Measurements from ENCODE around the gene SPATA1.
"Not testable (repeated sequence)": the region's sequence is repeated elsewhere in the genome, so short reads cannot be mapped to it uniquely, and the experiment has no call there.

Gene SPATA1

GRCh38 chr1:84506002-84506728, at the start of gene SPATA1, which contains the start of gene GNG5:
Gene SPATA1, plus strand, starts transcription at chr1:84506386. Its CDS starts 9,974 bp downstream, at chr1:84516360.
Gene GNG5, minus strand, starts transcription at chr1:84506581. Its CDS starts 490 bp downstream, at chr1:84506091.
- peak; percentile 97 to 98 for DNase-seq (ENCODE audit: low read depth in 2 of 2)

- DNase-seq (ENCODE audit: low read depth in 2 of 2): no peak
Measured at GRCh38 chr1:84462118-84462517, 44.1 kb upstream of the SPATA1 start.

GRCh38 chr1:84467298-84467697, 38.9 kb upstream of the SPATA1 start:
- DNase-seq (ENCODE audit: low read depth in 2 of 2): no peak

GRCh38 chr1:84476225-84476624, 30.0 kb upstream of the SPATA1 start:
- DNase-seq (ENCODE audit: low read depth in 2 of 2): no peak

- peak; percentile 61 to 66 for DNase-seq (ENCODE audit: low read depth in 2 of 2)
Measured at GRCh38 chr1:84478876-84479868, 27.0 kb upstream of the SPATA1 start, which contains the start of gene RPF1. Gene RPF1, plus strand, starts transcription at chr1:84479266. Its CDS starts 16 bp downstream, at chr1:84479282.

- DNase-seq (ENCODE audit: low read depth in 2 of 2): no peak
Measured at GRCh38 chr1:84479998-84480397, 26.2 kb upstream of the SPATA1 start.

GRCh38 chr1:84480650-84481049, 25.5 kb upstream of the SPATA1 start:
- no peak for DNase-seq (ENCODE audit: low read depth in 2 of 2)

GRCh38 chr1:84481317-84481716, 24.9 kb upstream of the SPATA1 start:
- DNase-seq (ENCODE audit: low read depth in 2 of 2): no peak

- no peak for DNase-seq (ENCODE audit: low read depth in 2 of 2)
Measured at GRCh38 chr1:84488107-84488506, 18.1 kb upstream of the SPATA1 start.

GRCh38 chr1:84489766-84490165, 16.4 kb upstream of the SPATA1 start:
- no peak for DNase-seq (ENCODE audit: low read depth in 2 of 2)

GRCh38 chr1:84492726-84493125, 13.5 kb upstream of the SPATA1 start:
- no peak for DNase-seq (ENCODE audit: low read depth in 2 of 2)

GRCh38 chr1:84493747-84494146, 12.4 kb upstream of the SPATA1 start:
- no peak for DNase-seq (ENCODE audit: low read depth in 2 of 2)

- no peak for DNase-seq (ENCODE audit: low read depth in 2 of 2)
Measured at GRCh38 chr1:84496498-84496897, 9.7 kb upstream of the SPATA1 start.

- DNase-seq (ENCODE audit: low read depth in 2 of 2): no peak
Measured at GRCh38 chr1:84497631-84498275, 8.4 kb upstream of the SPATA1 start.

- no peak for DNase-seq (ENCODE audit: low read depth in 2 of 2)
Measured at GRCh38 chr1:84502927-84503326, 3.3 kb upstream of the SPATA1 start.

GRCh38 chr1:84504580-84505492, 1.4 kb upstream of the SPATA1 start:
- DNase-seq (ENCODE audit: low read depth in 2 of 2): no peak

GRCh38 chr1:84505493-84506001, 639 bp upstream of the SPATA1 start:
- no peak for DNase-seq (ENCODE audit: low read depth in 2 of 2)

GRCh38 chr1:84506729-84507453, 705 bp downstream of the SPATA1 start:
- no peak for DNase-seq (ENCODE audit: low read depth in 2 of 2)

GRCh38 chr1:84507887-84508286, 1.7 kb downstream of the SPATA1 start:
- DNase-seq (ENCODE audit: low read depth in 2 of 2): not testable (repeated sequence)

- no peak for DNase-seq (ENCODE audit: low read depth in 2 of 2)
Measured at GRCh38 chr1:84508510-84508909, 2.3 kb downstream of the SPATA1 start.

Measured in stimulated activated CD4-positive, alpha-beta T cell treated with anti-CD3 and anti-CD28 coated beads, Interleukin-1b, Interleukin-23, amount 100 ng/mL, for 4 hours (primary cell).